K562 (cell line): Measurements from ENCODE around the gene FILIP1.

Source experiments
- HDAC2 ChIP-seq: fragments of 450-650 bp; IDR thresholded peaks from 2 replicates; pipeline ENCODE4 v1.6.1; 2016; ENCODE audit warnings: mild to moderate bottlenecking
- MTA2 ChIP-seq: fragments of 450-650 bp; IDR thresholded peaks from 2 replicates; pipeline ENCODE4 v1.6.1; 2016; ENCODE audit warnings: low read depth

- TF ChIP-seq HDAC2 (no peak), MTA2 (no peak)
Observed at GRCh38 chr6:75326557-75327258, 166.9 kb downstream of the FILIP1 start.
